Measurements from ENCODE around the gene SCUBE1. TPM values are rescaled to one million over a fixed set of nuclear protein-coding genes. Genes with fewer than 3 reads are reported as not detected.
A peak's percentile ranks its signal among the peaks of the same experiment; 100 is the strongest.

SCUBE1 gene
- total and polyA plus RNA-seq, 3 experiments from 2014 or later, result 0.07 to 0.33 TPM; not detected in 1

- Histone ChIP-seq H3K36me3 (ENCODE audit: insufficient read depth, low read length) (no peaks in the 10 kb centered on the region), H3K27ac (ENCODE audit: low read depth, low read length) (no peak overlapping the region), H3K9me3 (ENCODE audit: low read length) (no peaks in the 10 kb centered on the region), H3K4me3 (ENCODE audit: low read length) (no peak overlapping the region), H3K4me1 (ENCODE audit: insufficient read depth, low read length) (peaks cover 3% of the 10 kb centered on the region), H3K27me3 (ENCODE audit: insufficient read depth, low read length, poor library complexity, severe bottlenecking) (peaks cover 11% of the 10 kb centered on the region)
- CTCF ChIA-PET, result interaction anchor here (0.7 to 7.6 kb wide), 14 partner anchors 9 to 1239 kb away, joined by 3 to 48 read pairs (median 4); no protein-coding TSS in a partner anchor
- Mint-ChIP-seq H3K36me3 (no peaks in the 10 kb centered on the region), H3K27ac (no peak overlapping the region), H3K4me3 (peak overlapping the region in 2 of 7 donors; percentile 20 to 47), H3K27me3 (peaks cover 17 to 24% of the 10 kb centered on the region in 2 donors), H3K9me3 (no peaks in the 10 kb centered on the region), H3K4me1 (peaks cover 11 to 23% (median 16%) of the 10 kb centered on the region in 3 donors)
- POLR2A ChIA-PET, result no interaction called here
- DNase-seq, result peak; percentile 54 to 82 (median 61)
Observed at GRCh38 chr22:43385770-43386641, 42.8 kb upstream of the SCUBE1 start.

- Mint-ChIP-seq H3K4me3 (no peak overlapping the region), H3K36me3 (no peaks in the 10 kb centered on the region), H3K27me3 (peaks cover 25 to 26% of the 10 kb centered on the region in 2 donors), H3K9me3 (no peaks in the 10 kb centered on the region), H3K27ac (no peak overlapping the region), H3K4me1 (peaks cover 11 to 30% (median 18%) of the 10 kb centered on the region in 3 donors)
- no peaks in the 10 kb centered on the region for H3K9me3 ChIP-seq (ENCODE audit: low read length)
- peaks cover 3% of the 10 kb centered on the region for H3K4me1 ChIP-seq (ENCODE audit: insufficient read depth, low read length)
- peaks cover 11% of the 10 kb centered on the region for H3K27me3 ChIP-seq (ENCODE audit: insufficient read depth, low read length, poor library complexity, severe bottlenecking)
- POLR2A ChIA-PET, result no interaction called here
- H3K4me3 ChIP-seq (ENCODE audit: low read length), result no peak overlapping the region
- H3K36me3 ChIP-seq (ENCODE audit: insufficient read depth, low read length), result no peaks in the 10 kb centered on the region
- H3K27ac ChIP-seq (ENCODE audit: low read depth, low read length), result no peak overlapping the region
- no peak for DNase-seq
- CTCF ChIA-PET, result interaction anchor here (1.2 to 7.6 kb wide), 4 partner anchors 38 to 154 kb away, joined by 3 to 48 read pairs (median 42); no protein-coding TSS in a partner anchor
Observed at GRCh38 chr22:43384863-43385262, 41.7 kb upstream of the SCUBE1 start.

DNA sequence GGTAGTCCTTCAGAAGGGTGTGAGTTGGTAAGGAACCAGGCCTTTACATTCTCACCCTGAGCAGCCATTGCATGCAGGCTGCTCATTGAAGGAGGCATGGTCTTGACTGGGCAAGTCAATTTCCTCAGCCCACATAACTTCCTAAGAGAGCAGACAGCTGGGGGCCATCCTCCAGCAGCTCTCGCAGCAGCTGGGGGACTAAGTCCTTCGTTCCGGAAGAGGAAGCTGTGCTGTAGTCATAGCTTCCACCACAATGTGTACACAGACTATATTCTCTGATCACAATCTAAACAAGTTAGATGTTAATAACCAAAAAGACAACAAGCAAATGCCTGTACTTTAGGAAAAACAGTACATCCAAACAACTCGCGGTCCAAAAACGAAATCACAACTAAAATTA, 38.5 kb upstream of the SCUBE1 start:
- peak in 2 of 5 donors; percentile 28 to 72 for DNase-seq
- no peaks in the 10 kb centered on the region for H3K36me3 Mint-ChIP-seq
- no peaks in the 10 kb centered on the region for H3K9me3 ChIP-seq (ENCODE audit: low read length)
- ChIA-PET CTCF (interaction anchor here (0.7 to 7.6 kb wide), 3 partner anchors 35 to 150 kb away, joined by 3 to 38 read pairs (median 5); no protein-coding TSS in a partner anchor), POLR2A (no interaction called here)
- no peak overlapping the region for H3K27ac ChIP-seq (ENCODE audit: low read depth, low read length)
- H3K4me1 ChIP-seq (ENCODE audit: insufficient read depth, low read length), result peaks cover 22% of the 10 kb centered on the region
- H3K9me3 Mint-ChIP-seq, result no peaks in the 10 kb centered on the region
- no peak overlapping the region for H3K4me3 ChIP-seq (ENCODE audit: low read length)
- H3K4me3 Mint-ChIP-seq, result peak overlapping the region in 2 of 7 donors; percentile 41 to 66
- H3K27me3 Mint-ChIP-seq, result peaks cover 18 to 27% of the 10 kb centered on the region in 2 donors
- H3K27ac Mint-ChIP-seq, result peak overlapping the region in 5 of 8 donors; percentile 13 to 90 (median 62)
- peaks cover 13% of the 10 kb centered on the region for H3K27me3 ChIP-seq (ENCODE audit: insufficient read depth, low read length, poor library complexity, severe bottlenecking)
- H3K4me1 Mint-ChIP-seq, result peaks cover 30 to 57% (median 41%) of the 10 kb centered on the region in 3 donors
- H3K36me3 ChIP-seq (ENCODE audit: insufficient read depth, low read length), result no peaks in the 10 kb centered on the region

- Histone ChIP-seq H3K27me3 (ENCODE audit: insufficient read depth, low read length, poor library complexity, severe bottlenecking) (peaks cover 23% of the 10 kb centered on the region), H3K27ac (ENCODE audit: low read depth, low read length) (no peak overlapping the region), H3K36me3 (ENCODE audit: insufficient read depth, low read length) (no peaks in the 10 kb centered on the region), H3K4me1 (ENCODE audit: insufficient read depth, low read length) (peaks cover 24% of the 10 kb centered on the region), H3K9me3 (ENCODE audit: low read length) (no peaks in the 10 kb centered on the region), H3K4me3 (ENCODE audit: low read length) (no peak overlapping the region)
- H3K4me3 Mint-ChIP-seq, result peak overlapping the region; percentile 24 to 71 (median 46)
- peaks cover 31 to 36% of the 10 kb centered on the region in 2 donors for H3K27me3 Mint-ChIP-seq
- peaks cover 35 to 60% (median 48%) of the 10 kb centered on the region in 3 donors for H3K4me1 Mint-ChIP-seq
- H3K9me3 Mint-ChIP-seq, result peaks cover 6 to 16% (median 9%) of the 10 kb centered on the region in 5 donors
- H3K36me3 Mint-ChIP-seq, result peaks cover 0 to 9% (median 0%) of the 10 kb centered on the region in 3 donors
- POLR2A ChIA-PET, result interaction anchor here (0.7 to 1.1 kb wide), 2 partner anchors 39 to 717 kb away, joined by 3 to 4 read pairs; no protein-coding TSS in a partner anchor
- CTCF ChIA-PET, result interaction anchor here (0.9 to 2.4 kb wide), 6 partner anchors 8 to 147 kb away, joined by 5 to 12 read pairs (median 7); no protein-coding TSS in a partner anchor
- no peak for DNase-seq
- H3K27ac Mint-ChIP-seq, result peak overlapping the region in 5 of 8 donors; percentile 23 to 64 (median 63)
Observed at GRCh38 chr22:43377896-43378704, 34.9 kb upstream of the SCUBE1 start.

GRCh38 chr22:43377548-43377895, 34.4 kb upstream of the SCUBE1 start:
- POLR2A ChIA-PET, result interaction anchor here (1.1 kb wide), 1 partner anchor 38 kb away, joined by 3 read pairs; no protein-coding TSS in a partner anchor
- H3K36me3 Mint-ChIP-seq, result peaks cover 0 to 9% (median 0%) of the 10 kb centered on the region in 3 donors
- DNase-seq, result no peak
- CTCF ChIA-PET, result interaction anchor here (1.5 to 2.4 kb wide), 5 partner anchors 9 to 146 kb away, joined by 6 to 12 read pairs (median 8); no protein-coding TSS in a partner anchor
- peak overlapping the region in 6 of 7 donors; percentile 25 to 71 (median 52) for H3K4me3 Mint-ChIP-seq
- H3K9me3 ChIP-seq (ENCODE audit: low read length), result no peaks in the 10 kb centered on the region
- H3K4me1 ChIP-seq (ENCODE audit: insufficient read depth, low read length), result peaks cover 24% of the 10 kb centered on the region
- no peaks in the 10 kb centered on the region for H3K36me3 ChIP-seq (ENCODE audit: insufficient read depth, low read length)
- peaks cover 35 to 60% (median 48%) of the 10 kb centered on the region in 3 donors for H3K4me1 Mint-ChIP-seq
- H3K27ac ChIP-seq (ENCODE audit: low read depth, low read length), result no peak overlapping the region
- peak overlapping the region in 5 of 8 donors; percentile 6 to 72 (median 63) for H3K27ac Mint-ChIP-seq
- no peak overlapping the region for H3K4me3 ChIP-seq (ENCODE audit: low read length)
- H3K27me3 Mint-ChIP-seq, result peaks cover 32 to 36% of the 10 kb centered on the region in 2 donors
- H3K27me3 ChIP-seq (ENCODE audit: insufficient read depth, low read length, poor library complexity, severe bottlenecking), result peaks cover 23% of the 10 kb centered on the region
- peaks cover 6 to 18% (median 9%) of the 10 kb centered on the region in 5 donors for H3K9me3 Mint-ChIP-seq

GRCh38 chr22:43376765-43377547, 33.8 kb upstream of the SCUBE1 start:
- DNase-seq, result peak; percentile 3 to 92 (median 64)
- Mint-ChIP-seq H3K9me3 (peaks cover 6 to 18% (median 9%) of the 10 kb centered on the region in 5 donors), H3K36me3 (peaks cover 0 to 9% (median 0%) of the 10 kb centered on the region in 3 donors), H3K27me3 (peaks cover 35 to 38% of the 10 kb centered on the region in 2 donors), H3K27ac (peak overlapping the region in 6 of 8 donors; percentile 2 to 88 (median 44)), H3K4me1 (peaks cover 34 to 54% (median 45%) of the 10 kb centered on the region in 3 donors), H3K4me3 (peak overlapping the region; percentile 0 to 71 (median 48))
- ChIA-PET POLR2A (interaction anchor here (1.1 kb wide), 1 partner anchor 37 kb away, joined by 3 read pairs; no protein-coding TSS in a partner anchor), CTCF (interaction anchor here (0.6 to 2.4 kb wide), 6 partner anchors 9 to 147 kb away, joined by 3 to 11 read pairs (median 6); no protein-coding TSS in a partner anchor)
- Histone ChIP-seq H3K27me3 (ENCODE audit: insufficient read depth, low read length, poor library complexity, severe bottlenecking) (peaks cover 23% of the 10 kb centered on the region), H3K36me3 (ENCODE audit: insufficient read depth, low read length) (no peaks in the 10 kb centered on the region), H3K27ac (ENCODE audit: low read depth, low read length) (no peak overlapping the region), H3K9me3 (ENCODE audit: low read length) (no peaks in the 10 kb centered on the region), H3K4me1 (ENCODE audit: insufficient read depth, low read length) (peaks cover 24% of the 10 kb centered on the region), H3K4me3 (ENCODE audit: low read length) (no peak overlapping the region)

Data from CD8-positive, alpha-beta memory T cell (primary cell).